Epithelial cell of proximal tubule (primary cell): ENCODE measurements around the gene DENND5B. TPM values are rescaled to one million over a fixed set of nuclear protein-coding genes. Genes with fewer than 3 reads are reported as not detected.
"Not testable (repeated sequence)": the region's sequence is repeated elsewhere in the genome, so short reads cannot be mapped to it uniquely, and the experiment has no call there.

Experiments
- DNase-seq: peaks from one replicate; pipeline ENCODE4 v3.0.0-alpha.2; 2011; ENCODE audit warnings: low read depth
- H3K4me3 ChIP-seq: 2 replicates; pipeline ENCODE4 v1.5.1; 2011; ENCODE audit warnings: low read depth, mild to moderate bottlenecking, low read length
- CTCF ChIP-seq: conservative IDR thresholded peaks from 2 replicates; pipeline ENCODE4 v1.5.1; 2012; ENCODE audit warnings: low read depth, mild to moderate bottlenecking, low read length
- total RNA-seq: library from RNA; depleted of rRNA; stranded (reverse); fragments of >200 nt; gene quantifications from 2 replicates; pipeline ENCODE4 v1.2.3, GENCODE V29; 2015

Gene DENND5B
- total RNA-seq, 1 donor from 2014 or later: 8.6 TPM

DNA sequence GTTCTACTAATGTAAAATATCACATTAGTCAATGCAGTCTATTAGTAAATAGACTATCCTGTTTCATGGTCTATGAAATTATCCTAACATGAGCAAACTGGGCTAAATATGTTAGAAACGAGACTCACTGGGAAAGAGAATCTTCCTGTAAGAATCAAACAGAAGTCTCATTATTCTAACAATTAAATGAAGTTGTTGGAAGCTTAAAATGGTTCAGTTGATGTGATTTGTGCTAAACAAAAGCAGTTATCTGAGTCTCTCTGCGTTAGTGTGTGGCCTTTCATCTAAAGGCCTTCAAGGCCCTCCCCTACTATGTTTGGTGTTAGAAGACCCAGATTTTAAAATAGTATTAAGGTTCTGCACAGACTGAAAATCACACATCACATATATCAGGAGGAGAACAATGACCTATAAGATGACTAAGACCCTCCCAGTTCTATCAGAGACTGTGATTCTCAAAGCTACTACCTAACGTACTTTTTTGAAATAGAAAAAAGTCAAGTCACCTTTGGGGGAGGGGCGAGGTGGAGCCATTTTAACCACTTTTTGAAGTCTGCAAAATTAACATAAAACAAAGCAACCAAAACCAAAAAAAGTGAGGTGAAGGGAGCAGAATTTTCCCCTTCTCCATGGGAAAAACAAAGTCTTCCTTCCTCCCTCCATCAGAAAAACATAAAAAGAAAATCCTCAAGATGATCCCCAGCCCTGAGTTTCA is 82.3 kb downstream of the DENND5B start:
- H3K4me3 ChIP-seq: no peak overlapping the region
- no peak for DNase-seq
- no peak for TF ChIP-seq CTCF

- no peak for DNase-seq
- H3K4me3 ChIP-seq: no peak overlapping the region
- TF ChIP-seq CTCF: no peak
Measured at GRCh38 chr12:31507966-31508365, 83.0 kb downstream of the DENND5B start.

DNA sequence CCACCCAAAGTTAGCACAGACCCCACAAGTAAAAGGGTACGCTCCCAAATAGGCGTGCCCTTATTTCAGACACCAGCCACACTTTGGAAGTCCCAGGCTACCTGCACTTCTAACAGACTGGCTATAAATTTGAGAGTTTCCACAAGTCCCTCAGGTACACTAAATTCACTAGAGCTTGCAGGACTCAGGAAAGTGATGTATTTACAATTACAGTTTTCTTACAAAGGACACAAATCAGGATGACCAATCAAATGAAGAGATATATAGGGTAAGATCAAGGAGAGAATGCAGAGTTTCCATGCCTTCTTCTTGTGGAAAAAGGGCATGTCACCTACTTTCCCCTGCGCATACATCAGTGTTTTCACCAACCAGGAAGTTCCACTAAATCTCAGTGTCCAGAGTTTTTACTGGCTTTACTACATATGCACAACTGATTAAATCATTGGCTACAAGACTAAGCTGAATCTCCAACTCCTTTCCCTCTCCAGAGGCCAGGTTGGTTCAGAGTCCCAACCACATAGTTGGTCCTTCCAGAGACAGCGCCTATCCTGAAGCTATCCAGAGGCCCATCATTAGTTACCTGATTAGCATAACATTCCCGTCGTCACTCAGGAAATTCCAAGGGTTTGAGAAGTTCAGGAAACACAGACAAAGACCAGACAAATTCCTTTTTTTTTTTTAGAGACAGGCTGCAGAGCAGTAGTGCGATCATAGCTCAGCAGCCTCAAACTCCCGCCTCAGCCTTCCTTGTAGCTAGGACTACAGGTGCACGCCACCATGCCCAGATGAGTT is 84.2 kb downstream of the DENND5B start:
- TF ChIP-seq CTCF: no peak
- H3K4me3 ChIP-seq: no peak overlapping the region
- no peak for DNase-seq

DNA sequence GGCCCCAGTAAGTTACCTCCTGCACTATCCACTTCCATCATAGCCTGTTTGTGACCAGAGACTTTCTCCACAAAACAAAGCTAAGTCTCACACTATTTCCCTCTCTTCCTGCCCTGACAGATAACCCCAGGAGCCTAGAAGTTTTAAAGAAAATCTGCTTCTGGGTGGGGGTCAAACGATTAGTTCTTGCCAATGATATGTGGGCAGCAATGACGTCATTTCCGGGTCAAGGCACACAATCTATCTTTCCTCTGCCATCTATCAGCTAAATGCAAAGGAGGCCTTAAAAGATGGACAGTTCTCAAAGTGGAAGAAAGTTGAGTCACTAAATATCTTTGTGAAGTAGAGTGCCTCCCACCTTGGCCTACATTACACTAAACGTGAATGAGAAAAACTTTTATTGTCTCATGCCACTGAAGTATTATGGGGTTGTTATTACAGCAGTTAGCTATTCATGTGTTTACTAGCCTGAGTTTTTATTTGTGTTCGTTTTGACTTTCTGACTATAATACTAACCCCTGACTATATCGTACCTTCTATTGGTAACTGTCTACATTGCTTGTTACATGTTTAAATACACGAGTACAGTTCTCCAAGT is 86.2 kb downstream of the DENND5B start:
- TF ChIP-seq CTCF: no peak
- no peak overlapping the region for H3K4me3 ChIP-seq
- no peak for DNase-seq

DNA sequence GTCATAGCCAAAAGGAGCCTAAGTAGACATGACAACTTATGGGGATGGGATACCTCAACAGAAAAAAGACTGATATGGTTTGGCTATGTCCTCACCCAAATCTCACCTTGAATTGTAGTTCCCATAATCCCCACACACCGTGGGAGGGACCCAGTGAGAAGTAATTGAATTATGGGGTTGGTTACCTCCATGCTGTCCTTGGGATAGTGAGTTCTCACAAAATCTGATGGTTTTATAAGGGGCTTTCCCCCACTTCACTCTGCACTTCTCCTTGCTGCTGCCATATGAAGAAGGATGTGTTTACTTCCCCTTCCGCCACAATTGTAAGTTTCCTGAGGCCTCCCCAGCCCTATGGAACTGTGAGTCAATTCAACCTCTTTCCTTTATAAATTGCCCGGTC is 89.9 kb downstream of the DENND5B start:
- H3K4me3 ChIP-seq, DNase-seq: not testable (repeated sequence)

- no peak for TF ChIP-seq CTCF
- DNase-seq: no peak
- no peak overlapping the region for H3K4me3 ChIP-seq
Measured at GRCh38 chr12:31499567-31499966, 91.4 kb downstream of the DENND5B start.

DNA sequence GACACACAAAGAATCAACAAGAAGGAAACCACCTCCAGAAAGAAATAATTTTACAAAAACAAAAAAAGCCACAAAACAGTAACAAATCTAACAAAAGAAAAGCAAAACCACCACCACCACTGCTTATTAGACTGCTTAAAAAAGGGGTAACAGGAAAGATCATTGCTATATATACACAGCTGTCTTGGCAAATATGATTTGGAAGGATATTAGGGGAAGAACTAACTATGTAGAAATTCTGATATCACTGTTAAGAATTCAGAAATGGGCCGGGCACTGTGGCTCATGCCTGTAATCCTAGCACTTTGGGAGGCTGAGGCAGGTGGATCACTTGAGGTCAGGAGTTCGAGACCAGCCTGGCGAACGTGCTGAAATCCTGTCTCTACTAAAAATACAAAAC is 92.5 kb downstream of the DENND5B start:
- TF ChIP-seq CTCF: no peak
- DNase-seq: no peak
- H3K4me3 ChIP-seq: no peak overlapping the region
